Measurements from ENCODE around the gene TTC23L.

TTC23L gene

GRCh38 chr5:34868791-34869190 is 29.8 kb downstream of the TTC23L start:
- DNase-seq (ENCODE audit: low read depth in 2 of 2, low spot score in 1 of 2), result no peak

GRCh38 chr5:34869256-34869655 is 30.3 kb downstream of the TTC23L start:
- DNase-seq (ENCODE audit: low read depth in 2 of 2, low spot score in 1 of 2), result no peak

GRCh38 chr5:34870382-34870781 is 31.4 kb downstream of the TTC23L start:
- no peak for DNase-seq (ENCODE audit: low read depth in 2 of 2, low spot score in 1 of 2)

GRCh38 chr5:34876275-34876674 is 37.3 kb downstream of the TTC23L start:
- no peak for DNase-seq (ENCODE audit: low read depth in 2 of 2, low spot score in 1 of 2)

- no peak for DNase-seq (ENCODE audit: low read depth in 2 of 2, low spot score in 1 of 2)
Measured at GRCh38 chr5:34881246-34881645, 42.3 kb downstream of the TTC23L start.

GRCh38 chr5:34886392-34887119 is 47.6 kb downstream of the TTC23L start:
- no peak for DNase-seq (ENCODE audit: low read depth in 2 of 2, low spot score in 1 of 2)

- DNase-seq (ENCODE audit: low read depth in 2 of 2, low spot score in 1 of 2), result no peak
Measured at GRCh38 chr5:34889394-34889793, 50.4 kb downstream of the TTC23L start.

GRCh38 chr5:34891981-34892380 is 53.0 kb downstream of the TTC23L start:
- no peak for DNase-seq (ENCODE audit: low read depth in 2 of 2, low spot score in 1 of 2)

- DNase-seq (ENCODE audit: low read depth in 2 of 2, low spot score in 1 of 2), result no peak
Measured at GRCh38 chr5:34892414-34892813, 53.5 kb downstream of the TTC23L start.

GRCh38 chr5:34894716-34895115 is 55.8 kb downstream of the TTC23L start:
- no peak for DNase-seq (ENCODE audit: low read depth in 2 of 2, low spot score in 1 of 2)

GRCh38 chr5:34895641-34896419 is 56.9 kb downstream of the TTC23L start:
- DNase-seq (ENCODE audit: low read depth in 2 of 2, low spot score in 1 of 2), result no peak

GRCh38 chr5:34897646-34898045 is 58.7 kb downstream of the TTC23L start:
- DNase-seq (ENCODE audit: low read depth in 2 of 2, low spot score in 1 of 2), result no peak

- DNase-seq (ENCODE audit: low read depth in 2 of 2, low spot score in 1 of 2), result peak in 1 of 2 donors; percentile 20
Measured at GRCh38 chr5:34898258-34898895, 59.4 kb downstream of the TTC23L start.

GRCh38 chr5:34899066-34899465 is 60.1 kb downstream of the TTC23L start:
- no peak for DNase-seq (ENCODE audit: low read depth in 2 of 2, low spot score in 1 of 2)

- no peak for DNase-seq (ENCODE audit: low read depth in 2 of 2, low spot score in 1 of 2)
Measured at GRCh38 chr5:34900652-34901051, 61.7 kb downstream of the TTC23L start.

GRCh38 chr5:34903260-34903659 is 64.3 kb downstream of the TTC23L start:
- DNase-seq (ENCODE audit: low read depth in 2 of 2, low spot score in 1 of 2), result no peak

- DNase-seq (ENCODE audit: low read depth in 2 of 2, low spot score in 1 of 2), result no peak
Measured at GRCh38 chr5:34905564-34905963, 66.6 kb downstream of the TTC23L start.

- DNase-seq (ENCODE audit: low read depth in 2 of 2, low spot score in 1 of 2), result no peak
Measured at GRCh38 chr5:34913072-34913471, 74.1 kb downstream of the TTC23L start.

- DNase-seq (ENCODE audit: low read depth in 2 of 2, low spot score in 1 of 2), result no peak
Measured at GRCh38 chr5:34914671-34915138, 75.7 kb downstream of the TTC23L start.

- DNase-seq (ENCODE audit: low read depth in 2 of 2, low spot score in 1 of 2), result peak; percentile 76 to 84
Measured at GRCh38 chr5:34915139-34915855, 76.3 kb downstream of the TTC23L start, which contains the start of the genes BRIX1 and RAD1. BRIX1 (plus strand) TSS chr5:34915711; CDS start chr5:34915739, 28 bp downstream. RAD1 (minus strand) TSS chr5:34915504; CDS start chr5:34914892, 612 bp downstream.

- DNase-seq (ENCODE audit: low read depth in 2 of 2, low spot score in 1 of 2), result no peak
Measured at GRCh38 chr5:34915856-34916192, 76.9 kb downstream of the TTC23L start.
